GM23338 (cell line): ENCODE measurements around the gene PTPRN2. TPM values are rescaled to one million over a fixed set of nuclear protein-coding genes. Genes with fewer than 3 reads are reported as not detected.

Experiments used
- ATAC-seq: fragments of 200-7000 bp; cut with Tn5 transposase; 3 replicates; pipeline ENCODE4 v1.9.1; 2020
- DNase-seq: peaks from one replicate; pipeline ENCODE4 v3.0.0-alpha.2; 2015; ENCODE audit warnings: low spot score
- H2AFZ ChIP-seq: fragments of 200-600 bp; sonication (generic); 2 replicates; pipeline ENCODE4 v1.8.0; 2016; ENCODE audit warnings: antibody characterized with exemption, mild to moderate bottlenecking, moderate library complexity
- H3F3A ChIP-seq: fragments of 200-600 bp; sonication (generic); replicated peaks from 2 replicates; pipeline ENCODE4 v1.8.0; 2017; ENCODE audit warnings: antibody characterized with exemption, mixed run types, low read depth
- H3K27ac ChIP-seq: fragments of 200-600 bp; sonication (generic); 2 replicates; pipeline ENCODE4 v1.6.1; 2016; ENCODE audit warnings: low read depth
- H3K27me3 ChIP-seq: fragments of 200-600 bp; sonication (generic); 2 replicates; pipeline ENCODE4 v1.8.0; 2016; ENCODE audit warnings: mild to moderate bottlenecking, mixed run types, moderate library complexity; ENCODE audit not compliant: insufficient read depth
- H3K36me3 ChIP-seq: fragments of 200-600 bp; sonication (generic); 2 replicates; pipeline ENCODE4 v1.8.0; 2016; ENCODE audit warnings: mild to moderate bottlenecking; ENCODE audit not compliant: insufficient read depth
- H3K4me1 ChIP-seq: fragments of 200-600 bp; sonication (generic); 2 replicates; pipeline ENCODE4 v1.8.0; 2016; ENCODE audit warnings: mild to moderate bottlenecking, moderate library complexity; ENCODE audit not compliant: insufficient read depth
- H3K4me2 ChIP-seq: fragments of 200-600 bp; sonication (generic); 2 replicates; pipeline ENCODE4 v1.7.1; 2017; ENCODE audit warnings: mixed run types
- H3K4me3 ChIP-seq: fragments of 200-600 bp; sonication (generic); 2 replicates; pipeline ENCODE4 v1.6.1; 2016; ENCODE audit warnings: mixed run types
- H3K79me2 ChIP-seq: fragments of 200-600 bp; sonication (generic); replicated peaks from 2 replicates; pipeline ENCODE4 v1.8.0; 2017; ENCODE audit warnings: mild to moderate bottlenecking; ENCODE audit not compliant: insufficient read depth
- H3K9me2 ChIP-seq: fragments of 200-600 bp; sonication (generic); 2 replicates; pipeline ENCODE4 v1.8.0; 2017; ENCODE audit not compliant: insufficient read depth
- H4K20me1 ChIP-seq: fragments of 200-600 bp; sonication (generic); replicated peaks from 2 replicates; pipeline ENCODE4 v1.8.0; 2017; ENCODE audit warnings: mild to moderate bottlenecking; ENCODE audit not compliant: insufficient read depth
- H3K27ac Mint-ChIP-seq: 2 replicates; pipeline ENCODE4 v1.8.0; 2020; ENCODE audit warnings: inconsistent platforms, mild to moderate bottlenecking, moderate library complexity, mixed read lengths
- H3K27me3 Mint-ChIP-seq: 3 replicates; pipeline ENCODE4 v1.8.0; 2022; ENCODE audit warnings: low read depth, mild to moderate bottlenecking, moderate library complexity, mixed read lengths, inconsistent platforms; ENCODE audit not compliant: insufficient read depth, poor library complexity
- H3K36me3 Mint-ChIP-seq: 3 replicates; pipeline ENCODE4 v1.8.0; 2021; ENCODE audit warnings: low read depth, mild to moderate bottlenecking, inconsistent platforms, moderate library complexity, mixed read lengths
- H3K4me1 Mint-ChIP-seq: 3 replicates; pipeline ENCODE4 v1.8.0; 2020; ENCODE audit warnings: mild to moderate bottlenecking, inconsistent platforms, mixed read lengths
- H3K4me3 Mint-ChIP-seq: 3 replicates; pipeline ENCODE4 v1.8.0; 2021; ENCODE audit warnings: moderate library complexity, mild to moderate bottlenecking, inconsistent platforms, mixed read lengths
- H3K9me3 Mint-ChIP-seq: 3 replicates; pipeline ENCODE4 v1.8.0; 2020; ENCODE audit warnings: moderate library complexity, mild to moderate bottlenecking, inconsistent platforms, mixed read lengths
- CREB1 ChIP-seq: fragments of 250-450 bp; sonication (Bioruptor Pico); IDR thresholded peaks from 2 replicates; pipeline ENCODE4 v1.5.0; 2020; ENCODE audit warnings: low read depth, mild to moderate bottlenecking, moderate library complexity
- CTCF ChIP-seq, 2 experiments: fragments of 200-600 bp in 1 of 2; sonication (generic) in 1 of 2; conservative IDR thresholded peaks; 2 replicates each; pipeline versions ENCODE4 v1.5.1 to v1.6.1; 2016 to 2017; ENCODE audit warnings: antibody characterized with exemption in 2 of 2, low read depth in 2 of 2, mild to moderate bottlenecking in 2 of 2, moderate library complexity in 1 of 2
- EZH2 ChIP-seq: fragments of 200-600 bp; sonication (generic); IDR thresholded peaks from one replicate; pipeline ENCODE4 v1.8.0; 2017; ENCODE audit warnings: antibody characterized with exemption, mild to moderate bottlenecking, low read depth; ENCODE audit not compliant: unreplicated experiment
- EZH2phosphoT487 ChIP-seq: fragments of 200-600 bp; sonication (generic); IDR thresholded peaks from one replicate; pipeline ENCODE4 v1.8.1; 2018; ENCODE audit warnings: antibody characterized with exemption; ENCODE audit not compliant: unreplicated experiment
- JUNB ChIP-seq: IDR thresholded peaks from one replicate; pipeline ENCODE4 v1.6.1; 2016; ENCODE audit warnings: antibody characterized with exemption; ENCODE audit not compliant: unreplicated experiment
- NANOG ChIP-seq: IDR thresholded peaks from 2 replicates; pipeline ENCODE4 v1.6.1; 2016; ENCODE audit warnings: antibody characterized with exemption, borderline replicate concordance
- POLR2AphosphoS5 ChIP-seq: IDR thresholded peaks from 2 replicates; pipeline ENCODE4 v1.6.1; 2016; ENCODE audit warnings: antibody characterized with exemption, low read depth
- REST ChIP-seq: IDR thresholded peaks from one replicate; pipeline ENCODE4 v1.6.1; 2018; ENCODE audit warnings: antibody characterized with exemption; ENCODE audit not compliant: unreplicated experiment
- STAT1 ChIP-seq: IDR thresholded peaks from one replicate; pipeline ENCODE4 v1.6.1; 2016; ENCODE audit warnings: antibody characterized with exemption; ENCODE audit not compliant: unreplicated experiment
- ZNF114 ChIP-seq: fragments of 250-450 bp; sonication (Bioruptor Pico); IDR thresholded peaks from 2 replicates; pipeline ENCODE4 v1.5.0; 2020; ENCODE audit warnings: mild to moderate bottlenecking, moderate library complexity
- ZNF331 ChIP-seq: fragments of 250-450 bp; sonication (Bioruptor Pico); IDR thresholded peaks from 2 replicates; pipeline ENCODE4 v1.5.0; 2020; ENCODE audit warnings: low read depth, mild to moderate bottlenecking, moderate library complexity
- polyA plus RNA-seq: library from polyadenylated mRNA; unstranded; fragments of >200 nt; fragmentation: Nextera tagmentation; extraction: Ambion mirVana; gene quantifications from 2 replicates; pipeline ENCODE4 v1.2.1, GENCODE V29; 2016
- total RNA-seq: library from RNA; depleted of rRNA; stranded (reverse); fragments of >200 nt; shearing (Covaris generic); gene quantifications from 2 replicates; pipeline ENCODE4 v1.2.3, GENCODE V29; 2014

PTPRN2 gene
- total and polyA plus RNA-seq, 2 experiments from 2014 or later, result 0.87 to 4.0 TPM

GRCh38 chr7:157786375-157787274, 801.0 kb downstream of the PTPRN2 start:
- TF ChIP-seq STAT1 (no peak), ZNF114 (no peak), JUNB (no peak), POLR2AphosphoS5 (no peak)
- ATAC-seq (no peak), DNase-seq (no peak)
- H3K79me2 ChIP-seq, result no peaks in the 10 kb centered on the region
- H4K20me1 ChIP-seq, result no peaks in the 10 kb centered on the region
- Mint-ChIP-seq H3K36me3 (peaks cover 34% of the 10 kb centered on the region), H3K9me3 (peaks cover 92% of the 10 kb centered on the region), H3K4me3 (no peak overlapping the region), H3K27me3 (peaks cover 6% of the 10 kb centered on the region), H3K4me1 (no peaks in the 10 kb centered on the region), H3K27ac (no peak overlapping the region)
- H3F3A ChIP-seq, result no peaks in the 10 kb centered on the region
- no peak overlapping the region for H2AFZ ChIP-seq
- H3K9me2 ChIP-seq, result no peaks in the 10 kb centered on the region
- H3K4me3 ChIP-seq, result no peak overlapping the region
- no peak overlapping the region for H3K27ac ChIP-seq
- H3K27me3 ChIP-seq, result no peaks in the 10 kb centered on the region
- no peaks in the 10 kb centered on the region for H3K4me1 ChIP-seq
- no peak overlapping the region for H3K4me2 ChIP-seq
- no peaks in the 10 kb centered on the region; the same call in 1 of the 2 replicates for H3K36me3 ChIP-seq

GRCh38 chr7:157785486-157786186, 802.0 kb downstream of the PTPRN2 start:
- Mint-ChIP-seq H3K4me1 (no peaks in the 10 kb centered on the region), H3K9me3 (peaks cover 93% of the 10 kb centered on the region), H3K4me3 (no peak overlapping the region), H3K27ac (no peak overlapping the region), H3K27me3 (peaks cover 6% of the 10 kb centered on the region), H3K36me3 (peaks cover 38% of the 10 kb centered on the region)
- Histone ChIP-seq H3K27ac (no peak overlapping the region), H3K9me2 (no peaks in the 10 kb centered on the region), H3K36me3 (no peaks in the 10 kb centered on the region; the same call in 1 of the 2 replicates), H3F3A (no peaks in the 10 kb centered on the region), H3K4me1 (no peaks in the 10 kb centered on the region), H3K79me2 (no peaks in the 10 kb centered on the region), H4K20me1 (no peaks in the 10 kb centered on the region), H3K27me3 (no peaks in the 10 kb centered on the region), H2AFZ (no peak overlapping the region), H3K4me2 (no peak overlapping the region), H3K4me3 (no peak overlapping the region)
- ATAC-seq, result no peak
- no peak for DNase-seq
- no peak for TF ChIP-seq REST
- no peak for TF ChIP-seq ZNF331 (CRISPR knock-in tag)
- TF ChIP-seq CREB1 (CRISPR knock-in tag), result no peak
- no peak for TF ChIP-seq EZH2phosphoT487
- TF ChIP-seq JUNB, result no peak
- no peak for TF ChIP-seq EZH2
- TF ChIP-seq STAT1, result no peak
- TF ChIP-seq NANOG, result no peak
- no peak for TF ChIP-seq POLR2AphosphoS5
- no peak for TF ChIP-seq CTCF (conservative IDR thresholded peaks at IDR 0.05; ENCODE audit: low read depth in 2 of 2)
- TF ChIP-seq ZNF114, result no peak
